Muscle of back (tissue), 13 donors: ENCODE data around the gene GLYATL1B. TPM values are rescaled to one million over a fixed set of nuclear protein-coding genes. Genes with fewer than 3 reads are reported as not detected.
"Not testable (repeated sequence)": the region's sequence is repeated elsewhere in the genome, so short reads cannot be mapped to it uniquely, and the experiment has no call there.

Experiments used
- DNase-seq, 3 donors: peaks; one replicate each; pipeline versions ENCODE4 v3.0.0 to v3.0.0-alpha.2; 2013
- long read RNA-seq, 9 donors: transcript quantifications; one replicate each; lab custom pipeline, GENCODE V29; 2026
- polyA plus RNA-seq, 10 donors: library from polyadenylated mRNA; unstranded; fragments of 120-200 nt; gene quantifications; one replicate each; pipeline ENCODE4 v1.2.1, GENCODE V29; 2013; ENCODE audit not compliant: insufficient read length in 10 of 10

The GLYATL1B gene
- under 1 TPM in 1 of 10 donors, not detected in 9; 0.34 TPM for polyA plus RNA-seq
- long read RNA-seq, donor 1 = 0 reads
- long read RNA-seq, donor 2 = 0 reads
- long read RNA-seq, donor 3 = 0 reads
- long read RNA-seq, donor 4 = 0 reads
- long read RNA-seq, donor 5 = 0 reads
- long read RNA-seq, donor 6 = 0 reads
- long read RNA-seq, donor 7 = 0 reads
- long read RNA-seq, donor 8 = 0 reads
- long read RNA-seq, donor 9 = 0 reads

DNA sequence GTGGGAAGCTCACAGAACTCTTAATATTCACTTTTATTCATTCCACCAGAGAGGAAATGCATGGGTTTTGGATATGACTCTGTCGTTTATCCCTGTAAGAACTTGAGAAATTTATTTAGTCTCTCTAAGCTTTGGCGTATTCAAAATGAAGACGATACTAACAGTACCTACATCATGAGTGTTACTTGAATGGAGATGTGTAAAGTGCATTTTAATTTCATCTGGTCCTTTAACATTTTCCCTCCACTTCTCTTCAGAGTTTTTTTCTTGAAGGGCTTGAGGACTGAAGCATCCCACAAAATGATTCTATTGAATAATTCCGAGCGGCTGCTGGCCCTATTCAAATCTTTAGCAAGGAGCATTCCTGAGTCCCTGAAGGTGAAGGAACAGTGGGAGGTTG, at the start of gene GLYATL1B:
Gene GLYATL1B (plus strand): TSS at position 301 of the 400 bp plus-strand sequence. CDS start 0 bp downstream, at position 301.
- DNase-seq = not testable (repeated sequence)

DNA sequence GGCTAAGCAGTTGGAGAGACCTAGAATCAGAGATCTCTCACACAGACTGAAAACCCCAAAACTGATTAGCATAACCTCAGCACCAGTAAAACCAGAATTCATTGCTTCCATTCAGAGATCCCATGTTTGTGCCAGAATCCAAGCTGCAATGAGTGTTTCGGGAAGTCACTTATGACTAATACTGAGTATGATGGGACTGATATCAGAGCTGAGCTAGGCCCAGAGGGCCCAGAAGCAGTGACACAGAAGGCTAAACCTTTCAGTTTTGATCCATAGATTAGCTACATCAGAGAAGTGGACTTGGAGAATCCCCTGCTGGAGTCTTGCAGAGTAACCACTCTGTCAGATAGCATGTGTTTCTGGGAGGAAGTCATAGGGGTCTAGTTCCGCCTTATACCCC, 49.6 kb upstream of the GLYATL1B start:
- not testable (repeated sequence) for DNase-seq

DNA sequence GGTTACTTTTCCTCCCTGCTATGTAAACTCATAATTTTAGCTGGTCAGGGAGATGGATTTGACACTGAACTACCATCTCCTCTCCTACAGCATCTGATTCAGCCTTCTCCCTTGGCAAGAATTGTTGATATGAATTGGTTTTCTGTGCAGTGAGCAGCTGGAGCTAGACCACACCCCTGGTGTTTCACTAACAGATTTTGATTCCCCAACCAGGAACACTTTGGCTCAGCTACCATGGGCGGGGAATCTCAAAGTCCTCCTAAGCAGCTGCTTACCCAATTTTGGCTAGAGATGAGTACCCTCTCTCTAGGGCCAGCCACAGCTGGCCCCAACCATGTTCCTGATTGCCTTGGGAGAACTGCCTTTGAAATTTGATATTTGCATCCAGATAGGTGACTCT, 48.7 kb upstream of the GLYATL1B start:
- peak; percentile 17 to 46 (median 23) for DNase-seq

GRCh38 chr11:59040607-59041006, 45.5 kb upstream of the GLYATL1B start:
- DNase-seq = no peak

DNA sequence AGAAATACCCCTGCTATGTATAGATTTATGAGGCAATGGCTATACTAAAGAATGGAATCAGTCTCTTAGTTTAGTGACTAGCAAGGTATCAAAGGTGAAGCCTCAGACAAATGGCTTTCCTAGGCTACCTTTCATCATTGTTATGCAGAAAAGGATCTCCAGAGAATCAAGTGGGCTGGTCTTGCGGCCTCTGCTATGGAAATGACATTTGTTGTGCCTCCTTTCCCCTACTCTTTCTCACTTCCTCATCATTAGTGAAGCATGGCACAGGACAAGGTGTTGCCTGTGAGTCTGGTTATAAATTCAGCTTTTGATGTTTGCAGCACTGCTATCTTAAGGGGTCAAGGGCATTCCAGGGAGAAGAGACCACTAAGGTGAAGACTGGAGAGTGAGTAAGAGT, 34.7 kb upstream of the GLYATL1B start:
- not testable (repeated sequence) for DNase-seq

DNA sequence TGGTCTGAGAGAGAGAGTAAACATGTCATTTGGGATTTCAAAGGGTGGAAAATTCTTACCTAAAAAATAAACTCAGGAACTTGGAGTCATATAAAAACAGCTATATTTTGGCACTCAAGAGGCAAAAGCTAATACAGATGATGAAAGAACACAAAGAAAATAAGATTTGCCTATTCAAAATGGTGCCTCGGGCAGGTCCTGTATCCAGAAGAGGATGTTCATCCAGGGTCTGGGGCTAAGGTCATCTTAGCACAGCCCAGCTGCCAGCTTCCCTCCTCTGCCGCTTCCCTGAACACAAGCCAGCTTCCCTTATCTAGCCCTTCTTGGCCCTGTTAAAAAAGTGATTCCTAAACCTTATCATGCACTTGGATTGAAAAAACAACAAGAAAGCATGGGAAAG, 33.8 kb upstream of the GLYATL1B start:
- DNase-seq = not testable (repeated sequence)

GRCh38 chr11:59053387-59053786, 32.7 kb upstream of the GLYATL1B start:
- peak; percentile 22 to 39 (median 32) for DNase-seq

DNA sequence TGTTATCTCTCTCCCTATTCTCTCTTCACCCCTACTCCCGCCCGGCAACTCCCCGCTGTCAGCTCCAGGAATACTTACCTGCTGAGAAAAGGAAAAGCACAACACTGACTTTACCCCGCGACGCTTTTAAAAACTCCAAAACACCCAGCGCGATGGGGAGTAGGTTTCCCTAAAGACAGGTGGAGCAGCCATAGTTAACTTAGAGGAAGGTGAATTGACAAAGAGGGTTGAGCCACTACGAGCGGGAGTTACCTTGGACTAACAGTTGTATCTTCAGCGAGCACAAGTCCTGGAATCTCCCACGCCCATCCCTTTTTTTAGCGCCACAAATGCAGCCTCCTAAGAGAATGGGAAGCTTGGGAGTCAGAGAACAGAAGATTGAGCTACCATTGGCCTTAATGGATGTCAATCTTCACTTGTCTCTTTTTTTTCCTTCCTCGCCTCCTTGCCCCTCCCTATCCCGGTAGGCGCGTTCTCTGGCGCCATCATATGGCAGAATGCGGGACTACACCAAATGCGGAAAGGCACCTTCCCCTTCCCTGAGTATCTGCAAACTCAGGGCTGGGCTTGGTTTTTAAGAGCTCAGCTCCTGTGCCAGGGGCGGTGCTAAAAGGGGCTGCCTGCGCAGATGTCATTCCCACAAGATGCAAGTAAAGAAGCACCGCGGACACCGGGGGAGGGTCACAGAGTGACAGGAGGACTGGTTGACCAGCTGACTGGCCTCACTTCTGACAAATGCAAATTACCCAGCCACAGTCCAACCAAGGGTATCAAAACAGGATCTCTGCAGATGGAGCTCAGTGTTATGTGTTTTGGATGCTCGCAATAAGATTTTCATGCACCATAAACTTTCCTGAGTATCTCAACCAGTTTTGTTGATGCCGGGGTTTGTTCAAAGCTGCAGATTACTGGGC, 27.7 kb upstream of the GLYATL1B start:
- DNase-seq = peak; percentile 82 to 88 (median 86)

DNA sequence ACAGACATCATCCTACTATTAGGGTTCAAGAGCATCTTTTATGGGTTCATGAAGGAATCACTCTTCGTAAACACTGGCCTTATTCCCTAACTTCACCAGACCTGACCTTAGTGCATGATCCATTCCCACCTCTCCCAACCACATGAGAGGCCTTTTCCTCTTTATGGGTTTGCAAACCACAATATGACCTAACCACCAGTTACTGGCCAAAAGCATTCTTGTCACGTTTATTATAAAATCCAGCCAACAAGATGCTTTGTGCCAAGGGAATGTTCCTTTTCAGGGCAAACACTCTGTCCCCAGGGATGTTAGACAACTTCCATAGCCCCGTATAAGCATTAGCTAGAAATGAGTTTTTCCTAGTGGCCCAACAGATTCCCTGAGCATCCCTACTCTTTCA, 26.0 kb upstream of the GLYATL1B start:
- DNase-seq = not testable (repeated sequence)

GRCh38 chr11:59062602-59063529, 23.2 kb upstream of the GLYATL1B start:
- no peak for DNase-seq

GRCh38 chr11:59063996-59064727, 21.9 kb upstream of the GLYATL1B start:
- not testable (repeated sequence) for DNase-seq

DNA sequence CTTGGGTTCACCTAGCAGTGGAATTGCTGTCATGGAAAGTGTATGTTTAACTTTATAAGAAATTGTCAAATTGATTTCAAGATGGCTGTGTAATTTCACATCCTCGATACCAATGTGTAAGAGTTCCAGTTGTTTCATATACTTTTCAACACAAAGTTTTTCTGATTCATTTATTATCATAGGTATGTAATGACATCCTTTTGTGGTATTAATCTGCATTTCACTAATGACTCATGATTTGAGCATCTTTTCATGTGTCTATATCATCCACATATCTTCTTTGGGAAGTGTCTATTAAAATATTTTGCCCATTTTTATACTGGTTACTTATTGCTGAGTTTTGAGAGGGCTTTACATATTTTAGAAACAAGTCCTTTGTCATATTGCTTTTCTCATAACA, 17.0 kb upstream of the GLYATL1B start:
- no peak for DNase-seq

- DNase-seq = no peak
Measured at GRCh38 chr11:59076876-59077571, 9.1 kb upstream of the GLYATL1B start.

DNA sequence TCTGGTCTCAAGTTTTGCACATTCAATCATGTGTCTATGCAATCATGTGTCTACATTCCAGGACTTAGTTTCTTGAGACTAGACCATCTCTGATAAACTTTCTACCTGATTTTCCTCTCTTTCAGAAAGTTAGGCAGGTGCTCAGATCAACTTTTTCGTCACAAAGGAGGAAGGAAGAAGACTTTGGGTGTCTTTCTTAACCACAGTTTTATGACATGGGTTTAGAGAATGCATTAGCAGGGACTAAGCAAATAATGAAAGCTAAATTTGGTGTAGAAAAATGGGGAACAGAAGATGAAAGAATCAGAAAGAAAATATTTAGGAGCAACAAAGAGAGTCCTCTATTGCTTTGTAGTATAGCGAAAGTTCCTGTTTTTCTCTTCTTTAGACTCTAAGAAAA, 7.7 kb upstream of the GLYATL1B start:
- no peak for DNase-seq

- DNase-seq = no peak
Measured at GRCh38 chr11:59079086-59079485, 7.0 kb upstream of the GLYATL1B start.

- not testable (repeated sequence) for DNase-seq
Measured at GRCh38 chr11:59080421-59080820, 5.7 kb upstream of the GLYATL1B start.

GRCh38 chr11:59081430-59082020, 4.6 kb upstream of the GLYATL1B start:
- not testable (repeated sequence) for DNase-seq

DNA sequence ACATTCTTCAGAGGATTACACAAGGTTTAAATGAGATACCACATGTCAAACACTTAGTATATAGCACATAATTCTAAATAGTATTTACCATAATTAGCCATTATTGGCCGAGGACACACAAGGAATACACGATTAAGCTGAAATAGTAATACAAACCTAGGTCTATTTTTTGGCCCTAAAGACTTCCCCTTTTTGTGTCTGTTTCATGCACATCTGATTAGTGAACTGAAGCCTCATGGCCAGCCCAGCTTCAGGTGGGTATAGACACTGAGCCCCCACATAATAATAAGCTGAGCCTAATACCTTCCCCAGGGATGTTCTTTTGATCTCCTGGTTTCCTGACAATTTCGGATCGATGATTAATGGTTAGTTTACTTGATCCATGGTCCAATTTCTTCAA, 2.1 kb downstream of the GLYATL1B start:
- no peak for DNase-seq

DNA sequence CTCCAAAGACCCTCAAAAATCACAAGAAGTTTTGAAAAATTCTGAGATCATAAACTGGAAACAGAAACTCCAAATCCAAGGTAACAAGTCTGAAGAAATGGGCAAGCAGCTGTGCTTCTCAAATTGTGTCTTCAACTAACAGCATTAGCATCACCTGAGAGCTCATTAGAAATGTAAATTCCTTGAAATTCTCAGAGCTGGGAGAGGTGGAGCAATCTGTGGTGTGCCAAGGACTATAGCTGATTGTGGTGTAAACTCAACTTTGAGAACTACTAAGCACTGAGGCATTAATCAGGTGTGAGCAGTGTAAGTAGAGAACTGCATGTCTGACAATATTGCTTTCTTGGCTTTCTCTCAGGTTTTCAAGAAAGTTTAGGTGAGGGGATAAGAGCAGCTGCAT, 7.5 kb downstream of the GLYATL1B start:
- not testable (repeated sequence) for DNase-seq

- DNase-seq = not testable (repeated sequence)
Measured at GRCh38 chr11:59095225-59095624, 9.1 kb downstream of the GLYATL1B start.
